GM19238 (cell line): ENCODE measurements around the gene PPCS.
A peak's percentile ranks its signal among the peaks of the same experiment; 100 is the strongest.

Experiments used
- DNase-seq: peaks from one replicate; pipeline ENCODE4 v3.0.0; 2011; ENCODE audit warnings: low spot score; ENCODE audit not compliant: insufficient read length

Gene PPCS

DNA sequence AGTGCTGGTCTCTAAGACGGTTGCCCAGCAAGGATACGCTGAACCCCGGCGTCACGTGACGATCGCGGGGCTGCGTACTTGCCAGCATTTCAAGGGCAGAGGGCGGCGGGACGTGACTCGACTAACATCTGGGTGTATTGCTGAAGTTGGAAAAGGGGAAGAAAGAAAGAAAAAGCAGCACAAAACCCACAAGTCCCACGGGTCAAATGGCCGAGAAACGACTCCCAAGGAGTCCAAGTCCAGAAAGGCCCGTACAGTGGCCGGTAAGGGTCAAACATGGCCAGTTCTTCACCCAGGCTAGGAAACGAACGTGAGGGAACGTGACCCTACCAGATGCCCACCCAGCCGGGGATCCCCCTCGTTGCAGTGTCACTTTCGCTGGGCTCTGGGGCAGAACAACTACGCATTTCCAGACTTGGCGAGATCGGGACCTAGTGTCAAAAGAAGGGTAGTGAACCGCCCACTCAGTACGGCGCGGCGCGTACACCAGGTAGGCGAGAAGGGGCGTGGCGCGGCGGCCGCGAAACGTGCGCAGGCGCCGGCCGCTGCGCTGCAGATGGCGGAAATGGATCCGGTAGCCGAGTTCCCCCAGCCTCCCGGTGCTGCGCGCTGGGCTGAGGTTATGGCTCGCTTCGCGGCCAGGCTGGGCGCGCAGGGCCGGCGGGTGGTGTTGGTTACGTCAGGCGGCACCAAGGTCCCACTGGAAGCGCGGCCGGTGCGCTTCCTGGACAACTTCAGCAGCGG, at the start of gene PPCS, which contains the start of gene ZMYND12:
Gene PPCS, plus strand, starts transcription at position 534 of the 744 bp plus-strand sequence. Its CDS starts 23 bp downstream, at position 557.
Gene ZMYND12, minus strand, starts transcription at position 13 of the 744 bp plus-strand sequence. CDS start 25 bp downstream, outside the sequence.
- peak; percentile 80 for DNase-seq

GRCh38 chr1:42414551-42415496, 41.5 kb upstream of the PPCS start:
- no peak for DNase-seq

DNA sequence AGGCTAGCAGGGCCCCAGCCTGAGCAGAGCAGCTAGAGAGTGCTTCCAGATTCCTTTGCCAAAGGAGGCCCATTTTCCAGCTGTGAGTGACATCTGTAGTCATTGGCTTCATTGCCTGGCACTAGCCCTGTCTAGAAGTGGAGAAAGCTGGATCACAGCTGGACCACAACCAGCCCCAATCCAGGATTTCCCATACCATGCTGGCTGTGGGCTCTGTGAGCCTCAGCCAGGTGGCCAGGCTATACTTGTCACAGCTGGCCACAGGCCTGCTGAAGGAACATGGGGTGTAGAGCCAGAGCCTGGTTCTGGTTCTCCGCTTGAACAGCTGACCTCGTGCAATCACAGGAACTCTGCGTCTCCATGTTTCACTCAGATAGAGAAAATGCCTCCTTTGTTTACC, 39.2 kb upstream of the PPCS start:
- DNase-seq, result no peak

- no peak for DNase-seq
These were observed 37.8 kb upstream of the PPCS start for GRCh38 chr1:42418516-42418915.

- DNase-seq, result no peak
These were observed 37.1 kb upstream of the PPCS start for GRCh38 chr1:42419126-42419821.

DNA sequence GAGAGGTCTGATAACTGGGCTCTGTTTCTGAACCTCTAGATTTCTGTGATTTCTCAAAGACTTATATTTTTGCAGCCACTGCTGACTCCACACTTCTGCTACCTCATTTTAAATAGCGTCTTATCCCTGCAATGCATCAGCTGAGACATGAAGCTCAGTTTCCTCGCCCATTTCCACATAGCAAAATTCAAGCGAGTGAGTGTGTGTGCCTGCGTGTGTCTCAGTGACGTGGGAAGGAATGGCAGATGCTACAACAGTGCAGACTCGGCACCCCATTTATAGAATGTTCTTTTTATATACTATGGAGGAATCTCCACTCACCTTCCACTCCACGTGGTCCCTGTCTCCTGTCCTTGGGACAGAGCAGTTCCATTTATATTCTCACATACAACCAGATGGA, 36.2 kb upstream of the PPCS start:
- no peak for DNase-seq

DNA sequence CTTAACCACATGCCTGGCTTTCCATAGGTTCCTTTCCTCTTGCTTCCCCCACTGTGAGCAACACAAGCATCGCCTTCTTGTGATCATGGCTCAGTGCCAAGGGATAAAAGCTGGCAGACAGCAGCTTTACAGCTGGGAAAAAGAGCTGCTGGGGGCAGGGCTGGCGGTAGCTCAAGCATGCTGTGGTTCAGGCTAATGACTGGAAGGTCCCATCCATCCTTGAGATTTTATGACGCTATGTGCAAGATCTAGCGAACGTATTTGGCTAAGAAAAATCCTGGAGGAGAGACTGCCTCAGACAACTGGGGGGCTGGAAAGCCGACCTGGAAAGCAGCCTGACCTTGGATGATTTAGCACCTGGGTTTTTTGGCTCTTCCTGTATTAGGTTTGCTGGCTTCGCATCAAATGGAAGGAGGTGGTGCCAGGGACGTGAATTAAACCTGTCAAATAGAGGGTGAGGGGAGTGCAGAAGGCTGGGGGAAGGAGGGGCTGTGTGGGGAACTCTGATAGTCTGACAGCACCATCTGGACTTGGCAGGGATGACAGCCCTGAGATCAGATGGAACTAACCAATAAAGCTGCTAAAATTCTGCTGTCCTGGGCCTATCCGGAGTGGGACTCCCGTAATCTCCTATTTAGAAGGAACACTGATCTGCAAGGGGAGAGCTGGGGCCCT, 35.3 kb upstream of the PPCS start:
- DNase-seq, result no peak

DNA sequence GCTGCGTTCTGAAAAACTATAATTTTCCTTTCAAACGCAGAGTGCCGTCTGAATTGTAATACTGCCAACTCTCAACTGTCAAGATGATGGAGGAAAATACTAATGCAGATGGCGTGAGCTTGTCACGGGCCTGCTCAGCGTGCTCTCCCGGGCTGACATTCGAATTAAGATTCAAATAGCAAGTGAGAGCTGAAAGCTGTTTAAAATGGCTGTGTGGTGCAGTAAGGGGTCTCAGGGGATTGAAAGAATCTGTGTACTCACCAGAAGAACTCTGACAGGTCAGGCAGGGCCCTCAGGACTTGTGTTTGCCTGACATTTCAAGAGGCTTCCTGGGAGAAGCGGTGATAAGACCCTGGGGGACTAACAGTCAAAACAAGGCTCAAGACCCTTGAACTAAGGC, 33.6 kb upstream of the PPCS start:
- DNase-seq, result no peak

DNA sequence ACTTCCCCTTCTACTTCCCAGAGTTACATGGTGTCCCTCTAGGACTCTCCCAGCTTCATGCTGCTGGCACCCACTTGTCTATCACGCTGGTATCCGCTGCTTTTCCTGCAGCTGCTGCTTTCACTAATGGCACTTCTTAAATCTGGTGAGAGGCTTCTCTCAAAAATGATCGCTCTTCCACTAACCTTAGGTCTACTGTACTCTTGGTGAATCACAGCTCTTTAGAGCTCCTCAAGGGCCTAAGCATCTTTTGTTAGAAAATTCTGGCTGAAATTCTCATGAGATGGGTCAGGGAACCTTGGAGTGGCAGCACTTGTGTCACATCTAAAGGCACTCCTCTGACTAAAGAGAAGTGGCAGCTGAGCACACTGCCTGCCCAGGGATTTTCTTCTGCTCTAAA, 32.7 kb upstream of the PPCS start:
- no peak for DNase-seq

DNA sequence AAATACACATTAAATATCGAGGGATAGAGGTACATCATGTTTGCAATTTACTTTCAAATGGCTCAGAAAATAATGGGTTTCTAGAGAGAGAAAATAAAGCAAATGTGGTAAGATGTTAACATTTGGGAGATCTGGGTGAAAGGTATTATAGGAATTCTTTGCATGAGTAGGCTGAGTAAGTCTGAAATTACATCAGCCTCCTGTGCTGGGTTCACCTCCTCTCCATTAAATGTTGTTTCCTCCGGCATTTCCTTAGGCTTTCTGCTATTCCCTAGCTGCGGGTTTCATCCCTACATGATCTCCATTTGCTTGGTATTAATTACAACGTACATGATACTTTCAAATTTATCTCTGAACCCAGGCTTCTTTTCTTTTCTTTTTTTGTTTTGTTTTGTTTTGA, 32.1 kb upstream of the PPCS start:
- no peak for DNase-seq

- no peak for DNase-seq
These were observed 29.1 kb upstream of the PPCS start for GRCh38 chr1:42427240-42427639.

GRCh38 chr1:42429603-42430002, 26.7 kb upstream of the PPCS start:
- no peak for DNase-seq

GRCh38 chr1:42430286-42431135, 25.8 kb upstream of the PPCS start:
- DNase-seq, result no peak

GRCh38 chr1:42431514-42431913, 24.8 kb upstream of the PPCS start:
- DNase-seq, result no peak

GRCh38 chr1:42432714-42433113, 23.6 kb upstream of the PPCS start:
- DNase-seq, result no peak

GRCh38 chr1:42433369-42433768, 23.0 kb upstream of the PPCS start:
- no peak for DNase-seq

- DNase-seq, result no peak
These were observed 22.0 kb upstream of the PPCS start for GRCh38 chr1:42434340-42434739.

DNA sequence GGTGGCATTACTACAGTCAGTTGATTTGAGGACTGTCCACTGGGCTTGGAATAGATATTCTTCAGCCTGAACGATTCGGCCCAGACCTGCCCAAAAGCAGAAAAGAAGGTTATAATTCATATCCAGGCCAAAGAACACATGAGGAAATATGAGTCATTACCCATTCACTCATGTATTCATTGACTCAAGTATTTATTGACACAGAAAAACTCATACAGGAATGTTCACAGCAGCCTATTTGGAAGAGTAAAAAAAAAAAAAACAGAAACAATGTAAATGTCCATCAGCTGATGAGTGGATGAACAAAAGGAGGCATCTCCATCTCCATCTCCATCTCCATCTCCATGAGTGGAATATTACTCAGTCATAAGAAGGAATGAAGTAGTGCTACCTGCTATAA, 16.4 kb upstream of the PPCS start:
- no peak for DNase-seq

DNA sequence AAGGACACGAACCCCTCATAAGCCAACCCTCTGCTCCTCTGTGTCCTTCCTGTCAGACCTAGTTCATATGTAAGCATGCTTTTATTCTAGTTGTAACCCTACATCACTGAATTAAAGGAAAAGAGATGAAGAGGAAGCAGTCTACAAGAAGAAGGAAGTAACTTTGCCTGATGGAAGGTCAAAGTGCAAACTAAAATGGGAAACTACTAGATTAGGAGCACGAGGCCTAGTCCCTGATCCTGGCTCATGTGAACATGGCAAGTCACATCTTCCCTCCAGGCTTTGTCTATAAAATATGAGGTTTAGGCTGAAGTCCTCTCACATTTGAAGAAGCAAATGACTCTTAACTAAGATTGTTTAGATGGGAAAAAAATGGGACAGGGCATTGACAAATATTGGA, 13.7 kb upstream of the PPCS start:
- DNase-seq, result no peak

- no peak for DNase-seq
These were observed 7.1 kb upstream of the PPCS start for GRCh38 chr1:42449256-42449655.
